HT1080 (cell line): Measurements from ENCODE around the gene PLEKHM1. TPM values are rescaled to one million over a fixed set of nuclear protein-coding genes. Genes with fewer than 3 reads are reported as not detected.
A peak's percentile ranks its signal among the peaks of the same experiment; 100 is the strongest.
"Not testable (repeated sequence)": the region's sequence is repeated elsewhere in the genome, so short reads cannot be mapped to it uniquely, and the experiment has no call there.

ENCODE experiments used
- DNase-seq: peaks from one replicate; pipeline ENCODE4 v3.0.0-alpha.2; 2015; ENCODE audit warnings: low read depth
- total RNA-seq: library from RNA; depleted of rRNA; stranded (reverse); fragments of >200 nt; shearing (Covaris generic); gene quantifications from 2 replicates; pipeline ENCODE4 v1.2.3, GENCODE V29; 2014

PLEKHM1 gene
- total RNA-seq, 1 experiment from 2014 or later, result 16.4 TPM

GRCh38 chr17:45461524-45462327, 28.8 kb downstream of the PLEKHM1 start:
- DNase-seq, result peak; percentile 73

GRCh38 chr17:45460422-45460821, 30.1 kb downstream of the PLEKHM1 start:
- DNase-seq, result not testable (repeated sequence)

GRCh38 chr17:45454341-45454740, 36.2 kb downstream of the PLEKHM1 start:
- DNase-seq, result not testable (repeated sequence)

- not testable (repeated sequence) for DNase-seq
These were observed 36.8 kb downstream of the PLEKHM1 start for GRCh38 chr17:45453731-45454130.

GRCh38 chr17:45453225-45453534, 37.3 kb downstream of the PLEKHM1 start:
- DNase-seq, result not testable (repeated sequence)

GRCh38 chr17:45452329-45453224, 37.9 kb downstream of the PLEKHM1 start:
- not testable (repeated sequence) for DNase-seq

- DNase-seq, result not testable (repeated sequence)
These were observed 38.9 kb downstream of the PLEKHM1 start for GRCh38 chr17:45451660-45452059.

GRCh38 chr17:45451131-45451530, 39.4 kb downstream of the PLEKHM1 start:
- DNase-seq, result no peak

- DNase-seq, result not testable (repeated sequence)
These were observed 40.7 kb downstream of the PLEKHM1 start for GRCh38 chr17:45449708-45450329.

- DNase-seq, result not testable (repeated sequence)
These were observed 41.3 kb downstream of the PLEKHM1 start for GRCh38 chr17:45449260-45449659.

GRCh38 chr17:45448483-45448882, 42.0 kb downstream of the PLEKHM1 start:
- not testable (repeated sequence) for DNase-seq

GRCh38 chr17:45448066-45448465, 42.5 kb downstream of the PLEKHM1 start:
- DNase-seq, result not testable (repeated sequence)

GRCh38 chr17:45447650-45448049, 42.9 kb downstream of the PLEKHM1 start:
- DNase-seq, result not testable (repeated sequence)

- not testable (repeated sequence) for DNase-seq
These were observed 43.5 kb downstream of the PLEKHM1 start for GRCh38 chr17:45446872-45447625.

- DNase-seq, result peak; percentile 93
These were observed 44.4 kb downstream of the PLEKHM1 start for GRCh38 chr17:45445901-45446743.

GRCh38 chr17:45444856-45445820, 45.4 kb downstream of the PLEKHM1 start:
- not testable (repeated sequence) for DNase-seq

GRCh38 chr17:45444301-45444700, 46.2 kb downstream of the PLEKHM1 start:
- DNase-seq, result not testable (repeated sequence)

GRCh38 chr17:45443371-45444260, 46.9 kb downstream of the PLEKHM1 start:
- DNase-seq, result not testable (repeated sequence)
